HG03045 (cell line): Measurements from ENCODE around the gene EPHA3.

Source experiments
- ATAC-seq: cut with Tn5 transposase; IDR thresholded peaks from one replicate; pipeline ENCODE4 v1.9.1; 2021; ENCODE audit warnings: mild to moderate bottlenecking, moderate library complexity; ENCODE audit not compliant: unreplicated experiment

EPHA3 gene

DNA sequence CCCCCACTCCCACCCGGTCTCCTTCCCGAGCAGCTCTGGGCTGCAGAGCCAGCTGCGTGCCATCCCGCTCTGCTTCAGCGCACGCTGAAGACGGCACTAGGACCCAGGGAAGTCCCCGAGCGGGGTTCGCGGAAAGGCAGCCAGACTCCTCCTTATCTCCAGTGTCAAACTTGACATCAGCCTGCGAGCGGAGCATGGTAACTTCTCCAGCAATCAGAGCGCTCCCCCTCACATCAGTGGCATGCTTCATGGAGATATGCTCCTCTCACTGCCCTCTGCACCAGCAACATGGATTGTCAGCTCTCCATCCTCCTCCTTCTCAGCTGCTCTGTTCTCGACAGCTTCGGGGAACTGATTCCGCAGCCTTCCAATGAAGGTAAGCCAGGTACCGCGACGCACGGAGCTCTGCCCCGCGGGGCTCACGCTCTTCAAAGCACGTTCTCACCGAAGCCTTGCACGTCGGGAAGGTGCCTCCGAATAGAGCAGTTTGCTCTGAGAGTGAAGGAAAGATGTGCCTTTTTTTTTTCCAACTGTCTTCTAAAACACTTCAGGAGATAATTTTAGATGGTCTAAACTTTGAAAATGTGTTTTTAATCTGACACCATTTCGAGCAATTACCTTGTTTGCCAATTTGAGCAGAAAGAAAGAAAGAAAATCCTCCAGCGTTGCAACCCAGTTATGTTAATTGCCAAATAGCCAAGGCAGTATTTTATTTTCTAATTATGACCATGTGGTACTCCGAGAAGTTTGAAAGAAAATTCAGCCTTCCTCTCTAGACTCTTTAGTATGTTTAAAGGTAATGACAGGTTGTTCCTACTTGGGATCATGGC is at the start of gene EPHA3:
Gene EPHA3 (plus strand): TSS at position 161 of the 830 bp plus-strand sequence. CDS start 128 bp downstream, at position 289.
- ATAC-seq, result peak; percentile 98

DNA sequence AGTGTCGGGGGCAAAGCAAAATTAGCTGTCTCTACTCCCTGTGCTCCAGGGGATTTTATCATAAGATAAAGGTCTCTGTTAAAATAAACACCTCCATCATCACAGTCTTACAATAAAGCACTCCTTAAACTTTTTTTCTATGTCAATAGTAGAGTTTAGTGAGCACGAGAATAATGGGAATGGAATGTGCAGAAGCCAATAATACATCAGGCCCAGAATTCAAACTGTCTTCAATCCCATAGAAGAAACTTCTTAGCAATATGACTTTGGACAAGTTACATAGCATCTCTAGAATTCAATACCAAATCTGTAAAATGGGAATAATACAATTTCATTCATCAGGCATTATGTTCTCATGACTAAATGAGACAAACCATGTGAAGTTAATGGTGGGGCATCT is 49.0 kb upstream of the EPHA3 start:
- ATAC-seq, result no peak

DNA sequence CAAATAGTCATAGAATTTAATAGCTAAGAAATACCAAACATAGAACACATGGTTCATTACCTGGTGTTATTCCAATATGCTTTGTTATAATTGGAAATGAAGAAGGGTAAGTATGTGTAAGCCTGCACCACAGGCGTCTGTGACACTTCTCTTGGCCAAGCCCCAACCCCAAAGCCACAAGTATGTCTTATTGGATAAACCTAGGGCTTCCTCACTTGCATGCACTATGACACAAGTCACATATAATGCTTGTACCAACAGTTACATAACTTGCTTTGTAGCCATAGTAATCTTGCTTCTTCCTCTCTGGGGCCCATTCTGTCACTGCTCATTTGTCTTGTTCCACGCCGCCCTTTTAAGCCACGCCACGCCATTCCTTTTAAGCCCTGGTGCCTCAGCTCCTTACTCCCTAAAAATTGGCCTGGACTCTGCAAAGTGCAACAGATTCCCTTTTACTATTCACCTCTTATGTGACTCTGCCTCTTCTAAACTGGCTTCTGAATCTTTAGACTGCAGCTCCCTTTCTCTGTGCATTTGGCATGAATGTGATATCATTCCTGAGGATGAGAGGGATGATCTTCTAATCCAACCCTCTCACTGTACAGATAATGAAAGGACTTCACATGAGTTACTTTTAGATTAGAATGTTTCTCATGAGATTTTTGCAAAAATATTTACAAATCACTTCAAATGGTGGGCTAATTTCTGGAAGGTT is 48.1 kb upstream of the EPHA3 start:
- ATAC-seq, result no peak

DNA sequence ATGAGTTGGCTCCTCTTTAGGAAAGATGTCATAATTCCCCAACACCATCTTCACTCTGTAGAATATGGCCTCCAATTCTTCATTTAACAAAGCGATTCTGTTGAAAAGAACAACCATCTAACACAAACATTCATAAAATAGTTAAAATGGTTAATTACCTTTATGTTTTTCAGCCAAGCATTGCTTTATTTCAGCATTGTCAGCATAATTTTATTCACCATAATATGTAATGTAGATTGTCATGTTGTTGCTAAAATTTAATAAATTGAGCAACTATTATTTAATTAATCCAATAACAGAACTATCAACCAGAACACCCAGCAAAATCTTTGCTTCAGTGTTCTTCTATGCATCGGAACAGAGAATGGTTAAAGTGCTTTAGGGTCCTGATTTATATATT is 46.2 kb upstream of the EPHA3 start:
- ATAC-seq, result no peak

DNA sequence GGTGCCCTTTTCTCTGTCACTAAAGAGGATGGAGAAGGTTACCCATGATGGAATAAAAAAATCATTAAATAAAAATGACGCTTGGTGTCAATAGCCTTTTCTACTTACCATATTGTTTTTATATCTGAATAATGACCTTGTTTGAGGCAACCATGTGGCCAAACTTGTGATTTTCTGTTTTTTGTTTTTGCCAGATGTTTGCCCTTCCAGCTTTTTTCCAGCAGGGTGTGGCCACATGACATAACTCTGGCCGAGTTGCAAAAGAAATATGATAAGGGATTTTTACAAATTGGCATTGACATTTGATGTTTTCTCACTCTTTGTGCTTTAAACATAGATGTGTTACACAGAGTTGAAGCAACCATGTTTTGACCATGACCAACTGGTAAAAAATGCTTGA is 39.7 kb upstream of the EPHA3 start:
- ATAC-seq, result no peak

DNA sequence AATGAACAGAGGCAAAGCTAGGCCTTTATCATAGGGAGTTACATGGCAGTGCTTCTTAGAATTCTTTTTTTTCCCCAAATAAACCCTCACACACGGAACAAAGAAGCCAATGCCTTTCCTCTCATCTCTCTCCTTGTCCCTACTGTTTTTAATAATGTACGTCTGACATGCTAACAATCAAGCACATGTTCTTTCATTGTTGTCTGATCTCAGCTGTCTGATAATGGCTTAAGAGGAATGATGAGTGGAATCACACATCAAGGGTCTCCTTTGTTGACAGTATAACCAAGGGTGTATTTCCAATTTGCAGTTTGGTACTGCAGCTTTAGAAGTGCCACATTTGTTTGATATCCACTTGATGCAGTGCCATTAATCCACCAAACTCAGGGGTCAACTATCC is 34.8 kb upstream of the EPHA3 start:
- no peak for ATAC-seq

DNA sequence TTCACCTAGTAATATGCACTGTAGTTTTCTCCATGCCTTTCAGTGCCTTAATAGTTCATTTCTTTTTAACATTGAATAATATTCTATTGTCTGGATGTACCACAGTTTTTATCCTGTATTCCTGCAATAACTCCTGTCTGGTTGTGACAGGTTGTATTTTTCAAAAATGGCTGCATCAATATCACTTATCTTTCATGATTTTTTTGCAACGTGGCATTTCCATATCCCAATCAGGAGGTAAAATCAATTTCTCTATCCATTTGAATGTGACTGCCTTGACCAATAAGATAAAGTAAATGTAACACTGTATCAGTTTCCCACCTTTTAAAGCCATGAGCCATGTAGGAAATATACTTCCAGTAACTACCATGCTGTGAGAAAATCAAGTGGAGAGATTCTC is 27.5 kb upstream of the EPHA3 start:
- ATAC-seq, result no peak

DNA sequence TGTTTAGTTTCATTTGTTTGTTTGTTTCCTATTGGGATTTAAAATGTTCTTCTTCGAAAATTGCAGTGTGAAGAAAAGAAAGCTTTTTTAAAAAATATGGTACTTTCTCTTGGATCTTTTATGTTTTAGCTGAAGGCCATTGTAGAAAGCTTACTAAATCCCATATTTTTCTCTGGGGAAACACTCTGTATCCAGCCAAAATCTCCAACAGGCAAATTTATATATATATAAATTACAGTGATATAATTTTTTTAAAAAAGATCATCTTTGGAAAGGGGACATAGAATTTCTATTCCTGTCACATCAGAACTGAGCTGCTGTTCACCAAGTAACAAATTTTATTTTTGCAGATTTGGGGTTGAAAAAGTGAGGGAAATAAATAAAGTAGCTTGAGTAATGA is 19.6 kb upstream of the EPHA3 start:
- ATAC-seq, result no peak

DNA sequence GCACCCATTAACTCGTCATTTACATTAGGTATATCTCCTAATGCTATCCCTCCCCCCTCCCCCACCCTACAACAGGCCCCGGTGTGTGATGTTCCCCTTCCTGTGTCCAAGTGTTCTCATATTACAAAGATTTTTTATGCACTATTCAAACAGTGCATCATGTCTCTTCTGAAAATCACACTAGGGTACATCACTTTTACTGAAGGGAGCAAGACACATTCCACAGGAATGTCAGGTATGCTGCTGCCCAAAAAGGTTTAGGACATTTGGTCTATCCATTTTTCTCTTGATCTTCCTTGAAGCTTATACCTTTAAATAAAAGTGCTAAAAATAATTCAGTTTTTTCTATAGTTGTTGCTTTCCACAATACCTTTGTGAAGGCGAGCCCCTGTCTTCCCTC is 9.2 kb upstream of the EPHA3 start:
- ATAC-seq, result no peak

DNA sequence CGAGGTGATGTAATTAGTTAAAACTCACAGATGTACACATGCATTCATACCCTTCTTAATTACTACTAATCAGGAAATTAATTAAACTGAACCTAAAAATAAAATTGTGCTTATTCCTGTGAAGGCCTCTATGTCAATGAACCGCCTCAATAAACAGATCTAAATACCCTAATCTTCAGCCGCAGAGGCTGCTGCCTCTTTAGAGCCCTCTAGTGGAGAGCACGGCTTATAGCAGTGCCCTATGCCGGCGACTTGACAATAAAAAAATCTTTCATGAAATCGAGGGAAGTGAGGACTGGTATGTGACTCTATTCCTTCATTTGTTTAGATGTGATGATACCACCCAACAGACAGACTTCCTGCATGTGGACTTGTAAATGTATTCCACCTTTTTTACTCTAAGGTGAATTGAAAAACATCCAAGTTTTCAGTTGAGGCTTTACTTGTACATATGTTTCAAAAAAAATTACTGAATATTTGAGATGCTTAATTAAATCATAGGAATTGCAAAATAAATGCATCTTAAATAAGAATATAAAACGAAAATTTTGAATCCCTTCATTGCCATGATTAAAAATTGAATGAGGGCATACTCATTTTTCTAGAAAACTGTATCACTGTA is 8.3 kb upstream of the EPHA3 start:
- peak; percentile 80 for ATAC-seq

DNA sequence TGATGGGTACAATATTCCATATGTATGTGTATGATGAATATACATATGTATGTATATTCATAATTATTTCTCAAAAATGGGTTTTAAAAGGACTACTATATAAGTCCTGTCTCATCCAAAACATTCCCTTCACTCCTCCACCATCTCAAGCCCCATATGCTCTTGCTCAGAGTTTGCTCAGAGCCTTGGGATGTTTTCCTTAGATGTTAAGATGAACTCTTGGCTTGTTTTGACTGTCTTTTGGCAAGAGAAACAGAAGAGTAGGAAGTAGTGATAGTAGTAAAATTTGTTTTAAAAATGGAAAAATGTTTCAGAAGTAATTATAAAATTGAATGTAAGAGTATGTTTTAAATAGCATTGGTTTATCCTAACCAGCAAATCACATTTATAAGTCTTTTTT is 6.2 kb upstream of the EPHA3 start:
- ATAC-seq, result no peak

DNA sequence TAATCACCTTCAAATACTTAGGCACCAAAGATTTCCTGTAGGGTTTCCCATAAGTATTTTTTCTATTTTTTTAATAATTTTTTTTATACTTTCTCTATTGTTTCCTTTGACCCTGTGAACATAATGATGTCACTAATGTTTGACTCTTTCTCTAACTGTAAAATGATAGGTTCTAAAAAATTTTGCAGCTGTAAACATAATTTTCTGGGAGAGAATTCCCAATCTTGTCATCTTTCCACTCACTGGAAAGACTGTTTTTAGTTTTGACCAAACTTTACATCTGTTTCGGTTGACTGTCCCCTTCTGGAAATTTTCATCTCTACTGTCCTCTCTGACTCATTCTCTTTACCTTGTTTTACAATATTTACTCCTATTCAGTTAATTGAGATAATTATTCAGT is 5.5 kb upstream of the EPHA3 start:
- no peak for ATAC-seq

DNA sequence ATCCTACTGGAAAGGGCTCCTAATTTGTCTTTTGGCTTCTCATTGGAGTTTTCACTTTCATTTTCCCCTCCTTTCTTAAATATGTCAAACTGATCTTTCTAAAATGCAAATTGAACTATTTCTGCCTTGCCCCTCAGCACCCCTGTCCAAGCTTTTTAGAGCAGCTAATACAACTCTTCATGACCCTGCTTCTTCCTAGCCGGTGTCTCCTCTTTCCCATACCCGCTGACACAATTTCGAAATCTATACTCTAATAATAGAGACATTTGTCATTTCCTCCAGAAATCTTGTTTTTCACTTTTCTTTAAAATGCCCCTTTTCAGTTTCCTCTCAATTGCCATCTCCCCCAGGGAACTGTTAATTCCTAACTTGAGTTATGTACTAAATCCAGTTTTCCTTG is 2.9 kb upstream of the EPHA3 start:
- ATAC-seq, result no peak

DNA sequence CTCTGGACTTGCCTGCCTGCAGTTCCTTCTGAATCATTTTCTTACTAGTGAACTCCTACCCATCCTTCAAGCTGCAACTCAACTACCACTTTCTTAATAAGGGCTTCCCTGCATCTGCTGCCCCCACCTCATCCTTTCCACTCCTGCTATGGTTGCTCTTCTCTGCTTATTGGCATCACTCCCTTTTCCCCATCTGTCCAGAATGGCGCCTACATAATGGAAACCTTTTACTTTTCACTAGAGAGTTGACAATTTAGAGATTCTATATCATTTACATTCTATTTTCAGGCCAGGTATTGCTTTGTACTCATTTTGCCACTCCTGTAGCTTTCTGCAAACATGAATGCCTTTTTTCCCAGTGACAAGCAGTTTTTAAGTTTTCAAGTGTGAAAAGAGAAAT is 1.9 kb upstream of the EPHA3 start:
- ATAC-seq, result no peak

DNA sequence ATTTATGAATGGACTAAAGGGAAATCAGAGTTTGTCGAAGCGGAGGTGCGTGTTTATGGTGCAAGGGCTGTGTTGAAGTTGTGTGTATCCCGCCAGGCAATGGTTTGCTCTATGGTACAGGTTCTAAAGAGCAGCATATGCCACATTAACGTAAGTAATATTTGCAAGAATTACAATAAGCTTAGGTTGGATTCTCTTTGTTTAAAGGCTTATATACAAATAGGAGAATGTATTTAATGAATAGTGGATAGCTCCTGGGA is 800 bp downstream of the EPHA3 start:
- ATAC-seq, result no peak

DNA sequence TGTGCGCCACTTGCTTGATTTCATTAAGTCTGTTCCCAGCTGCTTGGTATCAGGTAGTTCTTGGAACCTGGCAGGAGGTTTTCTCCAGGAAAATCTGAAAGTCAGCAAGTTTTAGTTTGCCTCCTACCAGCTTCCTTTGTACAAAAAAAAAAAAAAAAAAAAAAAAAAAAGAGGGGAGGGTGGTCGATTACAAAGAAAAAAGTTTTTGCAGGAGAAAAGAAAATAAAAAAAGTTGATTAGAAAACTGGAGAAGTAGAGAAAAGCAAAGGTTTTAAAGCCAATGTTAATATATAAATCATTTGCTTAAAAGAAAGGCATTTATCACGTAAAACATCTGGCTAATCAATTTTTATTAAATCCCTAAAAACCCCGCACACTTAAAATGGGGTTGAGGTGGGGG is 5.9 kb downstream of the EPHA3 start:
- ATAC-seq, result no peak

DNA sequence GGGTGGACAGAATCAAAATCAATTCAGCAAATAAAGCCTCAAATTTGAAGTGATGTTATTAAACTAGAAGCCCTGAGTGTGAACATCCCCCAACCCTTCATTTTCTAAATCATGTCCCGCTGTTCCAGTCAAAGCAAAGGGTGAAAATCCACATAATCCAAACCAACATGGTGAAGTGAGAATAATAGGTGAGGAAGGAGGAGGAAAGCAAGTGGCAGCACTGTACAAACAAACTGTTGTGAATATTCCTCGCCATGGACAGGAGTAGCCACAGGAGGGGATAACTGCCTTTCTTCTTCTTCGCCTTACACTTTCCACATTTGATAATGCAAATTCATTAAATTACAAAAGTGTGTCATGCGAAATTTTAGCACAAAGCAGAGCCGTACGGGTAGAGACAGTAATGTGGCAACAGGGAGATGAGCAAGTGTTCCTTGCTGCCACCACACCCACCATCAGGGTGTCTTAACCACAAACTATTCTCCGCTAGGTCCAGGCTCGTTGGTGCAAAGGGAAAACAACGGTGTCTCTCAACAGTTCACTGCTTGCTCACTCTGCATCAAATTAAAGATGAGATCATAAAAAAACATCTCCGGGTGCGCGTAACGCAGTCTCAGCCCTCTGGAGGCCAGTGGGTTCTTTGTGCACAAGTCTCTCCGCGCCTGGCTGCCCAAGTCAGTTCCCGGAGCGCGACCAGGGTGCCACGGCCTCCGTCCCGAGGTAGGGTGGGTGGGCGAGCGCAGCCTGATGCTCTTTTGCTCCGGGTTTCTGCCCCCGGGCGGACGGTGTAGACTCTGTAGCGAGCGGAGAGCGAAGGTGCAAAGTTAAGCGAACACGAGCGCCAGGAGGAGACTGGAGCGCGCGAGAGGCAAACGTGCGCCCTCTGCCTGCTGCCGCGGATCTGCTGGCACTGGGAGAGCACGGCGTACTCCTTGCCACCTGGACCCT is 6.7 kb downstream of the EPHA3 start:
- peak; percentile 68 for ATAC-seq

DNA sequence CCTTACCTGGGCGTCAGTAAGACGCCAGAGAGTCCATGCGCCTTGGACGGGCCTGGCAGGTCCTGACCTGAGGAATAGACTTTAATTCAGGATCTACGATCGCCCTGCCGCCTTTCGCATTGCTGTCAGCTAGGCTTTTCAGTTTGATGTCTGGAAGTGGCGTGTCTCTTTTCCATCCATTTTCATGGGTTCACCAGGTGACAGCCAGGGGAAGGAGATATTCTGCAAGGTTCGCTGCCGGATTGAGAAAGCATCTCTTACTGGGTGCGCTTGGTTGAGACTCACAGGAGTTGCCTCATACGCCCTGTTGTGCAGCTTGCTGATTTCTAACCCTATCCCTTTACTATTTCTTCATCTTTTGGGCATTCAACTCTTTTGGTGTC is 7.4 kb downstream of the EPHA3 start:
- ATAC-seq, result no peak

DNA sequence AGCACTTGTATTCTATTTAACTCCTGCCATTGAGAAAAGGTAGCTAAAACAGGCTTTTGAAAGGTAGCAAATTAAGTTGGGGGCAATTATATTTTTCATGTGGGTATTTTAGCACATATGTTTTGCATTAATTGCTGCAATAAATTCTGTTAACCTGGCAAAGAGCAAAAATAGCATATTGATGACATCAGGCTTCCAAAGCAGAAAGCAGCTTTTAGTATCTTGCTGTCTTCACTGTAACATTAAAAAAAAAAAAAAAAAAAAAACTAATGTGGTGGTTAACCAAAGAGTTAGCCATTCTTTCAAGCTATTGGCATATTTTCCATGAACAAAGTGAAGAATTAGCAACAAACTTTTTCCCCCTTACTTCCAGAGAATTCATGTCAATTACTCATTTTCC is 9.1 kb downstream of the EPHA3 start:
- no peak for ATAC-seq

DNA sequence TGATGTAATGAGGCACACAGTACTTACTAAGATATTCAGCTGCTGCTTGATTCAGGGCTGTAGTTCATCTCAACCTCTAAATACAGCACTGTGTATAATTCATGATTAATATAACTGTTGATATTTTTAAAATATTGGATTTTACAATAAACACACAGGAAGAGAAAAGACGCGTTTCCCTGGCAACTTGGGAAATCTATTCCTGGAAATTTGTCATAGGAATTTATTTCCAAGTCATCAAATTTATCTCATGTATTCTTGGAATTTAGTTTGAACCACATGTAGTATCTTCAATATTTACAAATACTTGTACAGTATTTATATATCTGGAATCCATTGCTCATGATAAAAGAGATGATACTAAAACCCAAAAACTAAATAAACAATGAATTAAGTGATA is 30.6 kb downstream of the EPHA3 start:
- ATAC-seq, result no peak

DNA sequence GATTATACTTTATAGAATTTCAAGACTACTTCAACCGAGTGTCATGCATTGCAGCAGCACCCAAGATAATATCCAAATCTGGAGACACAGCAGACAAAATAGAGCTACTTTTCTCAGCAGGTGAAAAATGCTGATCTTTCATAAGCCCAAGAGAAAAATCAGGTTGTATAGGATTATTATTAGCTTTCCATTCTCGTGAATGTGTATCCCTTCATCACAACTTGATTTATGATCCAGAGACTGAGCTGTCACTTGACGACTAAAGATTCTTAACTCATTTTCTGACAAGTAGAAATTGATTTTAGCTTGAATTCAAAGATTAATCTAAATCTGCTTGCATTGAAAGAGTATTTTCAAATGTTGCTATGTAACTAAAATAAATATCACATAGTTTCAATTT is 32.4 kb downstream of the EPHA3 start:
- ATAC-seq, result no peak
